Stomach (tissue), 9 donors: ENCODE measurements around the gene SSBP4. TPM values are rescaled to one million over a fixed set of nuclear protein-coding genes. Genes with fewer than 3 reads are reported as not detected.

Experiments
- DNase-seq, 2 donors: peaks; one replicate each; pipeline versions ENCODE4 v3.0.0 to v3.0.0-alpha.2; 2013 to 2019
- H3K27ac ChIP-seq, 5 donors: fragments of 200-600 bp in 4 of 5; sonication (generic) in 4 of 5; one replicate each; pipeline ENCODE4 v1.5.1; 2013 to 2019; ENCODE audit warnings: mild to moderate bottlenecking in 1 of 5, moderate library complexity in 1 of 5
- H3K27me3 ChIP-seq, 3 donors: fragments of 200-600 bp; sonication (generic); one replicate each; pipeline ENCODE4 v1.5.1; 2017 to 2019; ENCODE audit warnings: mixed run types in 1 of 3
- H3K36me3 ChIP-seq, 4 donors: fragments of 200-600 bp; sonication (generic); 1 replicate in 3 of 4; 2 replicates in 1 of 4; pipeline ENCODE4 v1.5.1; 2016 to 2019
- H3K4me1 ChIP-seq, 4 donors: fragments of 200-600 bp; sonication (generic); one replicate each; pipeline ENCODE4 v1.5.1; 2016 to 2019
- H3K4me3 ChIP-seq, 4 donors: fragments of 200-600 bp; sonication (generic) in 3 of 4; one replicate each; pipeline ENCODE4 v1.5.1; 2016 to 2019; ENCODE audit warnings: mild to moderate bottlenecking in 1 of 4
- H3K9me3 ChIP-seq, 4 donors: fragments of 200-600 bp; sonication (generic); one replicate each; pipeline ENCODE4 v1.5.1; 2016 to 2019
- EP300 ChIP-seq: sonication (generic); formaldehyde crosslinking; IDR thresholded peaks from one replicate; pipeline ENCODE4 v1.6.1; 2017; ENCODE audit warnings: antibody characterized with exemption
- POLR2A ChIP-seq, 4 donors: fragments of 450-650 bp; IDR thresholded peaks; one replicate each; pipeline ENCODE4 v1.6.1; 2016; ENCODE audit warnings: antibody characterized with exemption in 4 of 4, control low read depth in 2 of 4, mild to moderate bottlenecking in 1 of 4, moderate library complexity in 1 of 4
- POLR2AphosphoS5 ChIP-seq, 3 donors: sonication (generic); formaldehyde crosslinking; IDR thresholded peaks; one replicate each; pipeline ENCODE4 v1.6.1; 2016; ENCODE audit warnings: antibody characterized with exemption in 3 of 3
- whole genome bisulfite sequencing, 5 donors: extraction: QIAGEN DNeasy Blood & Tissue Kit in 3 of 5; methylation state at CpG; one replicate each; pipeline versions ENCODE4 v1.1.5 to v1.1.7; 2013 to 2018; 5-methylcytosine and 5-hydroxymethylcytosine counted together
- intact Hi-C: fragments of 100-400 bp; cut with DNase I; formaldehyde crosslinking; loops from one replicate; pipeline ENCODE4 v1.15.1; 2023; ENCODE audit warnings: low total_unique reads
- polyA plus RNA-seq, 3 donors: library from polyadenylated mRNA; stranded (reverse); fragments of 200-250 nt; gene quantifications; one replicate each; pipeline ENCODE4 v1.2.3, GENCODE V29; 2013
- total RNA-seq, 5 donors: library from RNA; depleted of rRNA; stranded (reverse); fragments of >200 nt; gene quantifications; one replicate each; pipeline versions ENCODE4 v1.1.0 to v1.2.3, GENCODE V29; 2014 to 2016
- TF ChIP-seq, protein P1 (sequence below), 7 experiments: fragments of 450-650 bp in 4 of 7; fragments of 200-600 bp in 3 of 7; sonication (generic) in 3 of 7; IDR thresholded peaks; one replicate each; pipeline ENCODE4 v1.5.1; 2016 to 2019; ENCODE audit warnings: antibody characterized with exemption in 7 of 7, control low read depth in 2 of 7, mild to moderate bottlenecking in 1 of 7
- donor health status: healthy with polysubstance abuse.
- donor health status: Bipolar disorder and iron deficiency.
- donor health status: healthy.

SSBP4 gene
- total and polyA plus RNA-seq, 8 donors = 22.8 to 253 (median 49.2) TPM

GRCh38 chr19:18468517-18468916 lies 49.3 kb downstream of the SSBP4 start:
- DNase-seq = no peak
- TF ChIP-seq, protein P1, sequence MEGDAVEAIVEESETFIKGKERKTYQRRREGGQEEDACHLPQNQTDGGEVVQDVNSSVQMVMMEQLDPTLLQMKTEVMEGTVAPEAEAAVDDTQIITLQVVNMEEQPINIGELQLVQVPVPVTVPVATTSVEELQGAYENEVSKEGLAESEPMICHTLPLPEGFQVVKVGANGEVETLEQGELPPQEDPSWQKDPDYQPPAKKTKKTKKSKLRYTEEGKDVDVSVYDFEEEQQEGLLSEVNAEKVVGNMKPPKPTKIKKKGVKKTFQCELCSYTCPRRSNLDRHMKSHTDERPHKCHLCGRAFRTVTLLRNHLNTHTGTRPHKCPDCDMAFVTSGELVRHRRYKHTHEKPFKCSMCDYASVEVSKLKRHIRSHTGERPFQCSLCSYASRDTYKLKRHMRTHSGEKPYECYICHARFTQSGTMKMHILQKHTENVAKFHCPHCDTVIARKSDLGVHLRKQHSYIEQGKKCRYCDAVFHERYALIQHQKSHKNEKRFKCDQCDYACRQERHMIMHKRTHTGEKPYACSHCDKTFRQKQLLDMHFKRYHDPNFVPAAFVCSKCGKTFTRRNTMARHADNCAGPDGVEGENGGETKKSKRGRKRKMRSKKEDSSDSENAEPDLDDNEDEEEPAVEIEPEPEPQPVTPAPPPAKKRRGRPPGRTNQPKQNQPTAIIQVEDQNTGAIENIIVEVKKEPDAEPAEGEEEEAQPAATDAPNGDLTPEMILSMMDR (IDR thresholded peaks at IDR 0.05) = no peak
- TF ChIP-seq POLR2A (IDR thresholded peaks at IDR 0.05) (no peak), POLR2AphosphoS5 (IDR thresholded peaks at IDR 0.05) (no peak), EP300 (no peak)
- Histone ChIP-seq H3K36me3 (peaks cover 3 to 51% (median 39%) of the 10 kb centered on the region in 4 donors), H3K4me1 (peaks cover 63 to 81% (median 67%) of the 10 kb centered on the region in 4 donors), H3K27me3 (no peaks in the 10 kb centered on the region), H3K4me3 (no peak overlapping the region), H3K9me3 (no peaks in the 10 kb centered on the region), H3K27ac (peak overlapping the region in 2 of 5 donors; percentile 42 to 85)
- 46 to 69% (median 56%) methylated on average over 3 of the region's 3 CpGs for WGBS, 5 donors
- intact Hi-C loops = loop anchor here (10.0 kb wide), 1 partner anchor 96 kb away; no protein-coding TSS in a partner anchor

GRCh38 chr19:18469069-18469846 lies 50.1 kb downstream of the SSBP4 start:
- Histone ChIP-seq H3K27ac (peak overlapping the region in 4 of 5 donors; percentile 17 to 85 (median 39)), H3K27me3 (no peaks in the 10 kb centered on the region), H3K4me3 (no peak overlapping the region), H3K36me3 (peaks cover 3 to 44% (median 37%) of the 10 kb centered on the region in 4 donors), H3K4me1 (peaks cover 61 to 81% (median 70%) of the 10 kb centered on the region in 4 donors), H3K9me3 (no peaks in the 10 kb centered on the region)
- WGBS, 5 donors = 51 to 79% (median 62%) methylated on average over 21 to 28 of the region's 28 CpGs
- intact Hi-C loops = loop anchor here (10.0 kb wide), 1 partner anchor 96 kb away; no protein-coding TSS in a partner anchor
- peak; percentile 72 to 86 for DNase-seq
- no peak for TF ChIP-seq POLR2AphosphoS5 (IDR thresholded peaks at IDR 0.05)
- TF ChIP-seq, protein P1 (IDR thresholded peaks at IDR 0.05) = peak in 5 of 7 experiments; percentile 56 to 86 (median 66)

DNA sequence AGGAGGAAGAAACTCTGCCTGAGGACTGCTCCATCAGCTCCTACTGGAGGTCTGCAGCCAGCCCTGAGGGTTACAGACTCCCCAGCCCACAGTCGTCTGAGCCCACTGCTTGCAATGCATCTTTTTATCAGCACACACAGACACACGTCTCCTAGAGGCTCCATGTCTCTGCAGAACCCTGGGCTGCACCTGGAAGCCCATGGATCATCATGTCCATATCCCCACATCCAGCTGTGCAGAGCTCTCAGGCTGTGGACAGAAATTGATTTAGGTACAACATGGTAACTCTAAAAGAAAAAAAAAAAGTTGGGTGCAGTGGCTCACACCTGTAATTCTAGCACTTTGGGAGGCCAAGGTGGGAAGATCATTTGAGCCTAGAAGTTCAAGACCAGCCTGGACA lies 51.6 kb downstream of the SSBP4 start:
- Histone ChIP-seq H3K4me3 (no peak overlapping the region), H3K36me3 (peaks cover 3 to 33% (median 29%) of the 10 kb centered on the region in 4 donors), H3K9me3 (no peaks in the 10 kb centered on the region), H3K27ac (peak overlapping the region in 2 of 5 donors; percentile 20 to 40), H3K4me1 (peaks cover 51 to 81% (median 69%) of the 10 kb centered on the region in 4 donors), H3K27me3 (no peaks in the 10 kb centered on the region)
- TF ChIP-seq EP300 = no peak
- TF ChIP-seq POLR2AphosphoS5 (IDR thresholded peaks at IDR 0.05) = no peak
- TF ChIP-seq POLR2A (IDR thresholded peaks at IDR 0.05) = no peak
- TF ChIP-seq, protein P1 (IDR thresholded peaks at IDR 0.05) = no peak
- intact Hi-C loops = no loop called here
- 56 to 100% (median 64%) methylated on average over 1 to 2 of the region's 2 CpGs for WGBS, 5 donors
- DNase-seq = no peak

GRCh38 chr19:18473003-18473705 lies 54.0 kb downstream of the SSBP4 start:
- DNase-seq = no peak
- H3K27ac ChIP-seq = peak overlapping the region; percentile 6 to 92 (median 61)
- H3K36me3 ChIP-seq = peaks cover 3 to 33% (median 29%) of the 10 kb centered on the region in 4 donors
- TF ChIP-seq POLR2AphosphoS5 (IDR thresholded peaks at IDR 0.05) (no peak), EP300 (no peak), POLR2A (IDR thresholded peaks at IDR 0.05) (no peak)
- TF ChIP-seq, protein P1 (IDR thresholded peaks at IDR 0.05) = no peak
- 59 to 82% (median 77%) methylated on average over 8 of the region's 8 CpGs for WGBS, 5 donors
- H3K27me3 ChIP-seq = no peaks in the 10 kb centered on the region
- intact Hi-C loops = no loop called here
- H3K4me3 ChIP-seq = no peak overlapping the region
- H3K9me3 ChIP-seq = no peaks in the 10 kb centered on the region
- H3K4me1 ChIP-seq = peaks cover 48 to 84% (median 67%) of the 10 kb centered on the region in 4 donors
